ENCODE measurements around the gene SMYD3. TPM values are rescaled to one million over a fixed set of nuclear protein-coding genes. Genes with fewer than 3 reads are reported as not detected.

Gene SMYD3
- polyA plus RNA-seq, 2 of the 4 experiments (the other 2 are of a cell fraction), result 18.2 to 35.2 TPM

DNA sequence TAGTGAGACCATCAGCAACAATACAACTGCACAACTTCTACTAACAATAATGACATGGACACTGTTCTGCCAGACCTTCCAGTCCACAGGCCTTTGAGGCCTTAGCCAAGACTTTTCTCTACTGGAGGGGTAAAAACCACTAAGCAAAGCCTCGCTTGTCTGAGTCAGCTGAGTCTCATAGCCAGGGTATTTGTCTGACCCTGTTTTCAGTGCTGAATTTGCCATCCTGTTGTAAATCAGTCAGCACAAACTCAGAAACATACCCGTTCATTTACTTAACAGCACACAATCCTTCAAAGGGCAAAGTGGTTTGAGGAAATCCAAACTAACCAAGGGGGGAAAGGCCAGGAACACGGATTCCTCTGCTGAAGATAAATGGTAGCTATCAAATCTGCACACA is 537.8 kb downstream of the SMYD3 start:
- DNase-seq (ENCODE audit: low read depth in 1 of 2, low spot score in 1 of 2) (no peak), ATAC-seq (no peak), FAIRE-seq (no peak)
- Histone ChIP-seq H3K27ac (no peak overlapping the region), H3K4me3 (no peak overlapping the region), H3K9me3 (no peaks in the 10 kb centered on the region), H3K4me2 (no peak overlapping the region), H3K4me1 (no peaks in the 10 kb centered on the region)
- POLR2A ChIA-PET, result no interaction called here
- TF ChIP-seq RARB (CRISPR knock-in tag; IDR thresholded peaks at IDR 0.05) (no peak), ZSCAN20 (CRISPR knock-in tag; IDR thresholded peaks at IDR 0.05) (no peak), TP53 (CRISPR knock-in tag; IDR thresholded peaks at IDR 0.05) (no peak), SREBF2 (IDR thresholded peaks at IDR 0.05) (no peak), MAZ (IDR thresholded peaks at IDR 0.05; ENCODE audit: borderline replicate concordance, low read depth, low read length) (no peak), KDM5A (IDR thresholded peaks at IDR 0.05) (no peak)
- TF ChIP-seq, protein P1, sequence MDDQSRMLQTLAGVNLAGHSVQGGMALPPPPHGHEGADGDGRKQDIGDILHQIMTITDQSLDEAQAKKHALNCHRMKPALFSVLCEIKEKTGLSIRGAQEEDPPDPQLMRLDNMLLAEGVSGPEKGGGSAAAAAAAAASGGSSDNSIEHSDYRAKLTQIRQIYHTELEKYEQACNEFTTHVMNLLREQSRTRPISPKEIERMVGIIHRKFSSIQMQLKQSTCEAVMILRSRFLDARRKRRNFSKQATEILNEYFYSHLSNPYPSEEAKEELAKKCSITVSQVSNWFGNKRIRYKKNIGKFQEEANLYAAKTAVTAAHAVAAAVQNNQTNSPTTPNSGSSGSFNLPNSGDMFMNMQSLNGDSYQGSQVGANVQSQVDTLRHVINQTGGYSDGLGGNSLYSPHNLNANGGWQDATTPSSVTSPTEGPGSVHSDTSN (IDR thresholded peaks at IDR 0.05), result no peak
- CTCF ChIA-PET, result no interaction called here
- 62% methylated on average over 3 of the region's 3 CpGs for WGBS (ENCODE audit: missing lambda C conversion rate)

GRCh38 chr1:245968775-245969174 is 538.3 kb downstream of the SMYD3 start:
- FAIRE-seq (no peak), DNase-seq (ENCODE audit: low read depth in 1 of 2, low spot score in 1 of 2) (no peak), ATAC-seq (no peak)
- Histone ChIP-seq H3K27ac (no peak overlapping the region), H3K4me1 (no peaks in the 10 kb centered on the region), H3K4me3 (no peak overlapping the region), H3K9me3 (no peaks in the 10 kb centered on the region), H3K4me2 (no peak overlapping the region)
- ChIA-PET CTCF (no interaction called here), POLR2A (no interaction called here)
- no peak for TF ChIP-seq HOXA7 (CRISPR knock-in tag; IDR thresholded peaks at IDR 0.05)
- TF ChIP-seq BHLHE40 (IDR thresholded peaks at IDR 0.05; ENCODE audit: low read depth, low read length), result no peak
- TF ChIP-seq, protein P2, sequence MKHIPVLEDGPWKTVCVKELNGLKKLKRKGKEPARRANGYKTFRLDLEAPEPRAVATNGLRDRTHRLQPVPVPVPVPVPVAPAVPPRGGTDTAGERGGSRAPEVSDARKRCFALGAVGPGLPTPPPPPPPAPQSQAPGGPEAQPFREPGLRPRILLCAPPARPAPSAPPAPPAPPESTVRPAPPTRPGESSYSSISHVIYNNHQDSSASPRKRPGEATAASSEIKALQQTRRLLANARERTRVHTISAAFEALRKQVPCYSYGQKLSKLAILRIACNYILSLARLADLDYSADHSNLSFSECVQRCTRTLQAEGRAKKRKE (CRISPR knock-in tag; IDR thresholded peaks at IDR 0.05; ENCODE audit: low read depth), result no peak
- TF ChIP-seq HEYL (CRISPR knock-in tag; IDR thresholded peaks at IDR 0.05), result no peak
- TF ChIP-seq ELK1 (IDR thresholded peaks at IDR 0.05; ENCODE audit: low read depth, low read length), result no peak
- no peak for TF ChIP-seq JUNB (IDR thresholded peaks at IDR 0.05)
- TF ChIP-seq ZSCAN20 (CRISPR knock-in tag; IDR thresholded peaks at IDR 0.05), result no peak
- WGBS (ENCODE audit: missing lambda C conversion rate), result 96% methylated on average over 6 of the region's 6 CpGs

DNA sequence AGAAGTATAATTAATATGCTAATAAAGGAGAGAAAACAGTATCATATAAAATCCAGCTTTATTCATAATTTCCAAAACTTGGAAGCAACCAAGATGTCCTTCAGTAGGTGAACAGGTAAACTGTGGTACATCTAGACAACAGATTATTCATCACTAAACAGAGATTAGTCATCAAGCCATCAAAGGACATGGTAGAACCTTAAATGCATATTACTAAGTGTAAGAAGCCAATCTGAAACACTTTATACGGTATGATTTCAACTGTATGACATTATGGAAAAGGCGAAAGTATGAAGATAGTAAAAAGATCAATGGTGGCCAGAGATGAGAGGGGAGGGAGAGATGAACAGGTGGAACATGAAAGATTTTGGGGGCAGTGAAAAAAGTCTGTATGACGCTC is 541.7 kb downstream of the SMYD3 start:
- Histone ChIP-seq H3K4me1 (no peaks in the 10 kb centered on the region), H3K27ac (no peak overlapping the region), H3K4me2 (no peak overlapping the region), H3K4me3 (no peak overlapping the region), H3K9me3 (no peaks in the 10 kb centered on the region)
- TF ChIP-seq NPAS2 (CRISPR knock-in tag; IDR thresholded peaks at IDR 0.05; ENCODE audit: borderline replicate concordance) (no peak), ZSCAN20 (CRISPR knock-in tag; IDR thresholded peaks at IDR 0.05) (no peak), KDM5A (IDR thresholded peaks at IDR 0.05) (no peak), CTCF (IDR thresholded peaks at IDR 0.05) (no peak), POLR2AphosphoS2 (conservative IDR thresholded peaks at IDR 0.05; ENCODE audit: low read length) (no peak), JUN (IDR thresholded peaks at IDR 0.05) (no peak), EHF (CRISPR knock-in tag; IDR thresholded peaks at IDR 0.05) (no peak), HES2 (IDR thresholded peaks at IDR 0.05) (no peak), TP53 (CRISPR knock-in tag; IDR thresholded peaks at IDR 0.05) (no peak), ZFP36 (IDR thresholded peaks at IDR 0.05; ENCODE audit: borderline replicate concordance, partially characterized antibody) (no peak), PHF8 (IDR thresholded peaks at IDR 0.05; ENCODE audit: borderline replicate concordance, low read depth) (no peak), NR3C1 (IDR thresholded peaks at IDR 0.05) (no peak), HOXB5 (CRISPR knock-in tag; IDR thresholded peaks at IDR 0.05) (no peak), MAZ (IDR thresholded peaks at IDR 0.05; ENCODE audit: borderline replicate concordance, low read depth, low read length) (no peak), TFCP2L1 (CRISPR knock-in tag; IDR thresholded peaks at IDR 0.05) (no peak), FOSL2 (IDR thresholded peaks at IDR 0.05) (no peak), FOSL2 (CRISPR knock-in tag; IDR thresholded peaks at IDR 0.05) (no peak), RCOR1 (IDR thresholded peaks at IDR 0.05; ENCODE audit: low read depth, low read length) (no peak), ELK1 (IDR thresholded peaks at IDR 0.05; ENCODE audit: low read depth, low read length) (no peak)
- TF ChIP-seq, protein P3, sequence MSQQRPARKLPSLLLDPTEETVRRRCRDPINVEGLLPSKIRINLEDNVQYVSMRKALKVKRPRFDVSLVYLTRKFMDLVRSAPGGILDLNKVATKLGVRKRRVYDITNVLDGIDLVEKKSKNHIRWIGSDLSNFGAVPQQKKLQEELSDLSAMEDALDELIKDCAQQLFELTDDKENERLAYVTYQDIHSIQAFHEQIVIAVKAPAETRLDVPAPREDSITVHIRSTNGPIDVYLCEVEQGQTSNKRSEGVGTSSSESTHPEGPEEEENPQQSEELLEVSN (IDR thresholded peaks at IDR 0.05; ENCODE audit: borderline replicate concordance, low read depth), result no peak
- WGBS (ENCODE audit: missing lambda C conversion rate), result 95% methylated on average over 3 of the region's 3 CpGs
- no peak for FAIRE-seq
- DNase-seq (ENCODE audit: low read depth in 1 of 2, low spot score in 1 of 2), result no peak
- ChIA-PET POLR2A (no interaction called here), CTCF (no interaction called here)
- ATAC-seq, result no peak
